NCI-H1105 treated with DMSO at 0.1 percent for 48 hours (cell line): ENCODE results near the gene SAT1.

Source experiments
- DNase-seq: peaks from one replicate; lab custom pipeline; 2025; lab: John Stamatoyannopoulos, UW

Gene SAT1

DNA sequence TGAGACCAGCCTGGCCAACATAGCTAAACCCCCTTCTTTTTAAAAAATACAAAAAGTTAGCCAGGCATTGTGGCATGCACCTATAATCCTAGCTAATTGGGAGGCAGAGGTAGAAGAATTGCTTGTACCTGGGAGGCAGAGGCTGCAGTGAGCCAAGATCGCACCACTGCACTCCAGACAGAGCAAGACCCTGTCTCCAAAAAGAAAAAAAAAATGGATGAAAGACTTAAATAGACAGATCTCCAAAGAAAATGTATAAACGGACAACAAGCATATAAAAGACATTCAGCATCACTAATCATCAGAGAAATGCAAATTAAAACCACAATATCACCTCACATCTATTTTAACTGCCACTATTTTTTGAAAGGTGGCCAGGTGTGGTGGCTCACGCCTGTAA is 6.6 kb upstream of the SAT1 start:
- no peak for DNase-seq

DNA sequence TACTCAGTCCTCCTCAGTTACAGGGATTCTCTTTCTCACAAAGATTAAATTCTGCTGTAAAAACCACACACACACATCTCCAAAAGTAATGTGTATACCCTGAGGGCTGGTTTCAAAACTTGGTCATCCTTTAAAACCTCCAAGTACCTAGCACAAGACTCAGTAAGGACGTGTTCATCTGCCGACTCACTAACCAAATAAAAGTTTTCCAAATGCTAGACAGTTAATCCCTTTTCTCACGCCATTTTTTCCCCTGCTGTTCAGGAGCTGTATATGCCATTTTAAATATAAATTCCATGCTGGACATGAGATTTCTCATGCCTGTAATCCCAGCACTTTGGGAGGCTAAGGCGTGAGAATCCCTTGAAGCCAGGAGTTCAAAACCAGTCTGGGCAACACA is 3.9 kb upstream of the SAT1 start:
- no peak for DNase-seq

DNA sequence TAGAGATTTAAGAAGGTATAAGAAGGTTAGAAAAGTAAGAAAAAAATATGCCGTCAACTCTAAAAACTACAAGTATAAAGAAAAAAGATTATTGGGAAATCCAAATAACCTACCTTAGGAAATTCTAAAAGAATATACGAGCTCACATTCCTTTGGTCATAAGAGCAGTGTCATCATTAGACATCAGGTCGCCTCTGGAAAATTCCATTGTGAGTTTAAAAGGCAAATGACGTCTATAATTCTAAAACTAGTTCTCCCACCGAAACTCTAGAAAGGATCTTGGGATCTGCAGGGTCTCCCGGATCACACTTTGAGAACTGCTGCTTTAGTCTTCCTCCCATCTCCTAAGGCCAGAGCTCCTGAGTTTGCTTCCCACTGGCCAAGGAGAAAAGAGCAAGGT is 518 bp upstream of the SAT1 start:
- DNase-seq, result no peak

DNA sequence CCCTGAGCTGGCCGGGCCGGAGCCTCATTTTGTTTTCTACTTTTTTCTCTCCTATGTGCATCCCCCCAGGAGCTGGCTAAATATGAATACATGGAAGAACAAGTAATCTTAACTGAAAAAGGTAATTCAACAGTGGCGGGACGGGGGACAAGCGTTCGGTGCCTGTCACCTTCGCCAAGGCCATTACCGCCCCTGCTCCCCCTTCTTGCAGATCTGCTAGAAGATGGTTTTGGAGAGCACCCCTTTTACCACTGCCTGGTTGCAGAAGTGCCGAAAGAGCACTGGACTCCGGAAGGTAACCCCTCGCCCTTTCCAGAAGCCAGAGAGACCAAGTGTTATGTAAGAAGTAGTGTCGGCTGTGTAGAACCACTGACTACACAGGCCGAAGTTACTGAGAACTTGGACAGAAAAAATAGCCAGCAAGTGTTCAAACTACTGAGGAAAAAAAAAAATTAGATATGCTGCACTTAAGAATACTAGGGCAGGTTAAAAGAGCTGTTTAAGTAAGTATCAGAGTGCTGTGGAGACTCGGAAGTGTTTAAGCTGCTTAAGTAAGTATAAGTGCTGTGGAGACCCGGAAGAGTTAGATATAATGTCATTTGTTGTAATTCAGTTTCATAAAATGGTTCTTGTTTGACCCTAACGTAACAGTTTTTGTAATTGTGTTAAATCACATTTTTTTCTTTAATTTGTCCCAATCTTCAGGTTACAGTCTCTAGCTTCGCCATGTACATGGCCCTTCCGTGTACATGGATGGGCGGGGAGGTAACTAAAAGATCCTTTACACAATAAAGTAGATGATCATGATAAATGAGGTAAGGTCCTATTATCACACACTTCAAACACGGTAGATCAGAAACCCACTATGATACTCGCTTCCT is 856 bp downstream of the SAT1 start:
- DNase-seq, result no peak

DNA sequence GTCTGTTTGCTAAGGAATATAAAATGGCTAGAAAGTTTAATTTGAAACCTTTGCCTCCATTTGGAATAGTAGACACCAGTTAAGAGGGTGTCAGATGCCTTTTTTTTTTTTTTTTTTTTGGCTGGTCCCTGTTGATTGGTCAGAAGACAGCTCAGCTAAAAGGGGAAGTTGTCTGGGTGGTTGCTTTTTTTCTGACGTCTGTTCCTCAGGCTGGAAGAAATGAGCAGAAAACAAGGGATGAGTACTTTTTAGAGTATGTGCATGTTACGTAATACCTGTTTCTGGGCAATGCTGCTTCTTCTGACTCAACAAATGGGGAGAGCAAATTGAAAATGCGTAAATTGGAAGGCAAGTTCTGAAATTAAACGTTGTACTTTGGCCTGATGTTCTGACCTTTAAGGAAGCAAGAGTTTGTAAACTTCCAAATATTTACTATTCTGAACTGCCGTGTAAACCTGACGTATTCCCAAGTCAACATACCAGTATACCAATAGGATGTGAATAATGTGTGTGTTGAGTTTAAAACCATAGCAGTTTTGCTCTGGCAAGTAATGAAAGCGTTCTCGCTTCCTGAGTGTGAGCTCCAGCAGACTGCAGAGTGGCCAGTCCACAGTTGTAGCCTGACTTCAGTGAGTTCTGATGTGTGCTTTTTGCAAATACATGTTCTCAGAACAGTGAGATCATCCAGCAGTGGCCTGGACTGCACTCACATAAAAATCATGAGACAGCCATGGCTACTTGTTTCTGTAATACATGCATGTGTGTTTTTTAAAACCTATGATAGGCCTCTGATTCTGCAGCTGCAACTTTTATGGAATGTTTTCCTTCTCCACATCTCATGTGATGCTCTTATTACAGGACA is 1.7 kb downstream of the SAT1 start:
- no peak for DNase-seq

DNA sequence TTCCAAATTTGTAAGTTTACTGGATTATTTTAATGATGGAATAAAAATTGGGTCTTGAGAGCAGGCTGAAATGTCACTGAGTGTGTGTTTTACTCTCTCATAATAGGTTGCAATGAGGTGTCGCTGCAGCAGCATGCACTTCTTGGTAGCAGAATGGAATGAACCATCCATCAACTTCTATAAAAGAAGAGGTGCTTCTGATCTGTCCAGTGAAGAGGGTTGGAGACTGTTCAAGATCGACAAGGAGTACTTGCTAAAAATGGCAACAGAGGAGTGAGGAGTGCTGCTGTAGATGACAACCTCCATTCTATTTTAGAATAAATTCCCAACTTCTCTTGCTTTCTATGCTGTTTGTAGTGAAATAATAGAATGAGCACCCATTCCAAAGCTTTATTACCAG is 2.6 kb downstream of the SAT1 start:
- no peak for DNase-seq

DNA sequence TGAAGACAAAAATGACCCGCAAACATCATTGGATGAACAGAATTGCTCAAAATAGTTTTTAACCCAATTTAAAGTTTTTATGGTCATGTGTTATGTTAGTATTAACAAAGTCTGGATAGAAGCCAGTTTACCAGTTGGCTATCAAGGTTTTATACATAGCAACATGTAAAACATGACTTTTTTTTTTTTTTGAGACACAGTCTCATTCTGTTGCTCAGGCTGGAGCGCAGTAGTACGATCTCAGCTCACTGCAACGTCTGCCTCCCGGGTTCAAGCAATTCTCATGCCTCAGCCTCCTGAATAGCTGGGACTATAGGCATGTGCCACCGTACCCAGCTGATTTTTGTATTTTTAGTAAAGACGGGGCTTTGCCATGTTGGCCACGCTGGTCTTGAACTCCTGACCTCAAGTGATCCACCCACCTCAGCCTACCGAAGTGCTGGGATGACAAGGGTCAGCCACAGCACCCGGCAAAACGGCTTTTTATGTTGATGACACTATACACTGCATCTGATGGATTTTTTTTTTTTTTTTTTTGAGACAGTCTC is 3.4 kb downstream of the SAT1 start:
- no peak for DNase-seq

DNA sequence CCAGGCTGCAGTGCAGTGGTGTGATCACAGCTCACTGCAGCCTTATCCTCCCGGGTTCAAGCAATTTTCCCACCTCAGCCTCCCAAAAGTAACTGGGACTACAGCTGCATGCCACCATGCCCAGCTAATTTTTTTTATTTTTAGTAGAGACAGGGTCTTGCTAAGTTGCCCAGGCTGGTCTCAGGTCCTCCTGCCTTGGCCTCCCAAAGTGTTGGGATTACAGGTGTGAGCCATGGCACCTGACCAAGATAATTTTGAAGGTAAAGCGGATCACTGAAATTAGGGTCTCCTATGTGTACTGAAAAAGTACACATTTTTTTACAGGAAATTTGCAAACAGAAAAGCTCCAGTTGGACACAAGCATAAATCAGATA is 4.8 kb downstream of the SAT1 start:
- no peak for DNase-seq

DNA sequence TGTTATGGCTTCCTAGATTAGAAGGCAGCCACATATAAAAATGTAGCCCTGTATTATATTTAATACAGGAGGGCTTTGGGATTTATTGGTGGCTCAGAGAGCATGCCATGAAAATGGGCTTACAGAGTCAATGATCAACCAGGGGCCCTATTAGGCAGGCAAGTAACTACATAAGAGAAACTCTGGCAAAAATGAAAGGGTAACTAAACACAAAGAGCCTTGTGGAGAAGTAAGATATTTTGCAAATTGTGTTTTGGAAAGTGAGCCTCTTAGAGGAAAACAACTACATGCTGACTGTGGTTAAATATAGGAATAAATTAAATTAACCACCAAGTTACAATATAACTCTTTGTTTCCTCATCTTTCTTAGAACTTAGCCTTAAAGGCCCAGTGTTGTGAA is 5.5 kb downstream of the SAT1 start:
- no peak for DNase-seq

DNA sequence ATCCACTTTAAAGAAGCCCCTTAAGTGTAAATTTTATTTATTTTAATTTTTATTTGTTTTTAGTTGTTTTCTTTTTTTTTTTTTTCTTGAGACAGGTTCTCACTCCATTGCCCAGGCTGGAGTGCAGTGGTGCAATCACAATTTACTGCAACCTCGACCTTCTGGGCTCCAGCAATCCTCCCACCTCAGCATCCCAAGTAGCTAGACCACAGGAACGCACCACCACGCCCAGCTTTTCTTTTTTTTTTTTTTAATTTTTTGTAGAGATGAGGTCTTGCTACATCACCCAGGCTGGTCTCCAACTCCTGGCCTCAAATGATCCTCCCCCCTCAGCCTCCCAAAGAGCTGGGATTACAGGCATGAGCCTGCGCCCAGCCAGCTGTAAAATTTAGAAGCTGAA is 6.0 kb downstream of the SAT1 start:
- DNase-seq, result no peak

DNA sequence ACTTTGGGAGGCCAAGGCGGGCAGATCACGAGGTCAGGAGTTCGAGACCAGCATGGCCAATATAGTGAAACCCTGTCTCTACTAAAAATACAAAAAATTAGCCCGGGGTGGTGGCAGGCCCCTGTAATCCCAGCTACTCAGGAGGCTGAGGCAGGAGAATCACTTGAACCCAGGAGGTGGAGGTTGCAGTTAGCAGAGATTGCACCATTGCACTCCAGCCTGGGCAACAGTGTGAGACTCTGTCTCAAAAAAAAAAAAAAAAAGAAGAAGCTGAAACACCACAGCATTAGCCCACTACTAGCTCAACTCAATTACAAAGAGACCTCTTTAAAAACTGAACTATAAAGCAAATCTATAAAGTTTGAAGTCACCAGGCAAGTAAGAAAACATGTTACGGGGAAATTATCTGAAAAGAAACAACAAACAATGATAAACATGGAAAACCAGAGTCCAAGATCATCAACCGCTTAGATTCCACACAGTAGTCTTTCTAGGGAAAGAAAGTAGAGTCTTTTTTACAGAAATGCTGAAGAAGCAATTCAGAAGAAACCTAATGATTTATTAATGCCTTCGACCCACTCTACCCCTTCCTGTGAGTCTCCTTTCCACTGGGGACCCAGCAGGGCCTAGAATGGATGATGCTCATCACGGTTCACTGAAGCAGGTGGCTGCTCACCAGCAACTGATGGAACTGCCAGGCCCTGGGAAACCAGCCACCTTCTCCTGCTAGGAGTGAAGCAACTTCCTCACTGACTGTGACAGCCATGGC is 6.6 kb downstream of the SAT1 start:
- no peak for DNase-seq

DNA sequence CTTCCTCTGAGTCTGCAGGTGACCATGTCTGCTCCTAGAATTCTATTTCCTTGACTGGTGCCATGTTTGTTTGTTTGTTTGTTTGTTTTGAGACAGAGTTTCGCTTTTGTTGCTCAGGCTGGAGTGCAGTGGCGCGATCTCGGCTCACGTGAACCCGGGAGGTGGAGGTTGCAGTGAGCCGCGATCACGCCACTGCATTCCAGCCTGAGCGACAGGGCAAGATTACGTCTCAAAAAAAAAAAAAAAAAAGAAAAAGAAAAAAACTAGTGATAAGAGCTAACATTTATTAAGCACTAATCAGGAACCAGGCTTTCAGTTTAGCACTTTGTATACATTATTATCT is 7.2 kb downstream of the SAT1 start:
- DNase-seq, result no peak

DNA sequence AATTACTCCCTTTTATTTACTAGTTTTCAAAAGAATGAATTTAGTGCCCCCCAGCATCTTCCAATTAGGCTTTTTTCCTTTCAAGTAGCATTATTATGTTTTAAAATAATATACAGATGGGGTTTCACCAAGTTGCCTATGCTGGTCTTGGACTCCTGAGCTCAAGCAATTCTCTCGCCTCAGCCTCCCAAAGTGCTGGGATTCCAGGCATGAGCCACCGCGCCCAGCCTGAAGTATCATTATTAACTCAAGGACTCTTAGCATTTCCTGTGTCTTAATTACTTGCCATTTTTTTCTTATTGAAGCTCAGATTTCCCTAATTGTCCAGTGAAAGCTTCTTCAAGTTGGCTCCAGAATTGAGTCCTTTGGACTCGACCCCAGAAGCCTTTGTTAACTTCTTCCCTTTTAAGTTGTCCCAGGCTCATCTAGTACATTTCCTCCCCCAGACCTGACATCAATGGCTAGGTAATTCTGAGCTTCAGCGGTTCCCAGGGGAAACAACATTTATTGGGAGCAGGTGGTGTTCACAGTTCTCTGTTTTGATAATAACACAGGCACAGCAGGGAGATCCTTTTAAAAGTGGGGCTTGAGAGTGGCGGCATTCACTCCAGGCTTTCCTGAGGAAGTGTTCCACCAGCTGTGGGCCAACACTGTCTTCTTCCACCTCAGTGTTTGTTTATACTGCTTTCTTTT is 10.0 kb downstream of the SAT1 start:
- DNase-seq, result peak; percentile 87

DNA sequence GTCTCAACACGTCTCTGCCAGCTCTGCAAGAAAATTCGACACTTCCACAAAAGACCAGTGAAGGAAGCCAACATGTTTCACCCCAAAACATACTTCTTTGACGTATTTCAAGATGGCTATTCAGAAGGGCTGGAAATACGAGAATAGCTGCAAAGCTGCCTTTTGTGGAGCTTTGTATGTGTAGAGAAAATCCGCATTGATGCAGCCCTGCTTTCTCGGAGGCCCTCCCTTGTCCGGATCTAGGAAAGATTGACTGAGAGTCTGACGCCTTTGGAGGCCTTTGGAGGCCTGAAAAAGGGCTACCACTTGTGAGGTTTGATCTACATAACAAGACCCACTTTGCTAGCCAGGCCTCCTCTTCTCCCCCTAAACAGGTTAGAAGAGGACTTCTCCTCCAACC is 12.2 kb downstream of the SAT1 start:
- DNase-seq, result no peak

DNA sequence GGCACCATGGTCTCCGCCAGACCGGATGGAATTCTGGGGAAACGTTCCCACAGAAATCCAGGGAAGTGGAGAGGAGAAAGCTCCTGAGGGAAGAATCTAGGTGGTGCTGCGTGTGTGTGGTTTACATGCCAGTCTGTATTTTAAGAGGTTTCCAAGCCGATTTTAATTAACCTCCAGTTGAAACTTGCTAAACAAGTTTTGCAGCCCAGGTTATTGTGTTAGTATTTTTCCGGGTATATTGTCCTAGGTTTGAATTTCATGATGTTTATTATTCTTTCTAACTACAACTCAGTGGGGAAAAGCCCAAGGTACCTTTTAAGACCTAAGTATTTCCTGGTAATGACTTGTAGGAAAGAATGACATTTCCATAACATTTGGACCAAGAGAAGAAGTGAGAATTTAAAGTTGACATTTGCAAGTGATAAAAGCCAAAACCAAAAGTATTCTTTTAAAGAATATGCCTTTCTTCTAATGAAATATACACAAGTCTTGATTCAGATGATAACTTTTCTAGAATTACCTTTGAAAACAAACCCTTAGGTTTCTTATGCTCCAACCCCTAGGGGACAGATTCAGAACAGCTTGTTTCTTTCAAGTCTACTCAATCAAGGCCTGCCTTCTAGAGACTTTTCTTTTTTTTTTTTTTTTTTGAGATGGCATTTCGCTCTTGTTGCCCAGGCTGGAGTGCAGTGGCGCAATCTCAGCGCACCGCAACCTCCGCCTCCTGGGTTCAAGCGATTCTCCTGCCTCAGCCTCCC is 14.6 kb downstream of the SAT1 start:
- DNase-seq, result peak; percentile 49

DNA sequence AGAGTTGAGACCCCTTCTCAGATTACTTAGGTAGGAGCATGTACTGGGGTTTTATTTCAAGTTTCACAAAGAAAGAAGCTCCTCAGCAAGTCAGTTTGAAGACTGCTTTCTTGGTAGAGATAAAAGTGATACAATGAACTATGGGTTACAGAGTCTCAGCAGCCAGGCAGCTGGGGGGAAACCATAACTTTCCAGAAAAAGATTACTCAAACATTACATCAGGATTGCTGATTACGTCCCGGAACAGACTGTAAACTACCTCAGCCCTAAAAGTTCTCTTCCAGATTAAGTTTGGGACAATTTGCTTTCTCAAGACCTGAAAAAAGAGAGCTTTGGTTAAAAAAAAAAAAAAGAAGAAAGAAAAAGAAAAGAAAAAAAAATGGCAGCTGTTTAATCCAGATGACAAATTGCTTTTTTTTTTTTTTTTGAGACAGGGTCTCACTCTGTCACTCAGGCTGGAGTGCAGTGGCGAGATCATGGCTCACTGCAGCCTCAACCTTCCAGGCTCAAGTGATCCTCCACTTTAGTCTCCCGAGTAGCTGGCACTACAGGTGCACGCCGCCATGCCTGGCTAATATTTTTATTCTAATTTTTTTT is 16.6 kb downstream of the SAT1 start:
- no peak for DNase-seq

DNA sequence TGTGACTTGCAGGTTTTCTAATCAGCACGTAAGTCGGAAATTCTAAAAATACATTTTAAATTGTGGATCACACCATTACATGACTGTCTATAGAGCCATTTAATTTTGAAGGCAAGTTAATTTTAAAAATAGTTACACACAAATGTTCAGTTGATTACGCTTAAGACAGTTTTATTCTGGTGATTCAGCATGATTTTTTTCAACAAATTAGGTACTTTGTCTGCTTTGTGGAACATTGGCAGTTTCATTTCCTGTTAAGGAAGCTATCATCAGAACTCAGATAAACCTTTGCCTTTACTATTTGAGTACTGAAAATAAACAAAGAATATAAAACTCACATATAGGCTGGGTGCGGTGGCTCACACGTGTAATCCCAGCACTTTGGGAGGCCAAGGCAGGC is 19.5 kb downstream of the SAT1 start:
- DNase-seq, result no peak

DNA sequence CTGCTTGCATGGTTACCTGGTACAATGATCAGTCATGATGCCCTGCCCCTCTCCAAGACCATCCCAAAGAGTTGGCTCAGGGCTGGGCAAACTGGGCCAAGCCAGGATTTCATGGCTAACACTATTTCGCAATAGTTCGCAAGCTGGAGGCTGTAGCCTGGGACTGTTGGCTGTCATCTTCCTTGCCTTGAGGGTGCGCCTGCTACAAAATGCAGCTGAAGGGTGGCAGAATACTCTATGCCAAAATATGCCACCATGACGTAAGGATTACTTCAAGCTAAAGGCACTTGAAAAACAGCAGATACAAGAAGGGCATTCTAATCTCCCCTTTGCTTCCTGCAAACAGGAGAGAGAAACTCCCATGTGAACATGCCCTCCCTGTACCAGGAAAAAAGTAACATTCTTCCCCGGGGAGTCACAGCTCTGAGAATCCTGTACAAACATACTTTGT is 21.0 kb downstream of the SAT1 start:
- DNase-seq, result no peak

DNA sequence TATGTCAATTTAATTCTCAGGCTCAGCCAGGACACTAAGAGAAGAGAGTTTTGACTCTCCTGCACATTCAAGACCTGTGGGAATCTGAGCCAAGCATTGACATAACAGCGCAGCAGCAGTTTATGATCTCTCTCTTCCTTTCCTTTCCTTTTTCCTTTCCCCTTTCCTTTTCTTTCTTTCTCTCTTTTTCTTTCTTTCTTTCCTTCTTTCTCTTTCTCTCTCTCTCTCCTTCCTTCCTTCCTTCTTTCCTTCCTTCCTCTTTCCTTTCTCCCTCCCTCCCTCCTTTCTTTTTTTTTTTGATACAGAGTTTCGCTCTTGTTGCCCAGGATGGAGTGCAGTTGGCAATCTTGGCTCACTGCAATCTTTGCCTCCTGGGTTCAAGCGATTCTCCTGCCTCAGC is 21.6 kb downstream of the SAT1 start:
- DNase-seq, result no peak

DNA sequence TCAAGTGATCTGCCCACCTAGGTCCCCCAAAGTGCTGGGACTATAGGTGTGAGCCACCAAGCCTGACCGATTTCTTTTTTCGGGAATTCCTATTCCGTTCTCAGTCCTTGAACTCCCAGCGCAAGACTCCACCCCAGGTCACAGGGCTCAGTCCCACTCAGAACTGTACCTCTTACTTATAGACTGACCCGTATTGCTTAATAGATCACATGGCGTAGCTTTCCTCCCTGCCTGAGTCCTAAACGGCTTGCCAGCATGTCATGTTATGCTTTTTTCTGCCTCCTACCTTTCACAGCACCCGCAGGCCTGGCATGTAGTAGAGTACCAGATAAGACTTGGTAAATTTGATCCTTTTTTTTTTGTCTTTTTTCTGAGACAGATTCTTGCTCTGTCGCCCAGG is 22.4 kb downstream of the SAT1 start:
- DNase-seq, result no peak

DNA sequence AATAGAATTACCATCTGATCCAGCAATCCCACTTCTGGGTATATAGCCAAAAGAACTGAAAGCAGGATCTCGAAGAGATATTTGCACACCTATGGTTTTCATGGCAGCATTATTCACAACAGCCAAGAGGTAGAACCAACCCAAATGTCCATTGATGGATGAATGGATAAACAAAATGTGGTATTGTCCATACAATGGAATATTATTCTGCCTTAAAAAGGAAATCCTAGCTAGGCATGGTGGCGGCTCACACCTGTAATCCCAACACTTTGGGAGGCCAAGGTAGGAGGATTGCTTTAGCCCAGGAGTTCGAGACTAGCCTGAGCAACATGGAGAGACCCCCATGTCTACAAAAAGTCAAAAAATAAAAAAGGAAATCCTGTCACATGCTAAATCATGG is 27.3 kb downstream of the SAT1 start:
- DNase-seq, result no peak
